UCSD-AML1 (cell line): ENCODE data around the gene ACTL8.

Experiments
- DNase-seq: peaks from one replicate; lab custom pipeline; 2025; ENCODE audit not compliant: unreplicated experiment; lab: John Stamatoyannopoulos, UW

The ACTL8 gene, protein sequence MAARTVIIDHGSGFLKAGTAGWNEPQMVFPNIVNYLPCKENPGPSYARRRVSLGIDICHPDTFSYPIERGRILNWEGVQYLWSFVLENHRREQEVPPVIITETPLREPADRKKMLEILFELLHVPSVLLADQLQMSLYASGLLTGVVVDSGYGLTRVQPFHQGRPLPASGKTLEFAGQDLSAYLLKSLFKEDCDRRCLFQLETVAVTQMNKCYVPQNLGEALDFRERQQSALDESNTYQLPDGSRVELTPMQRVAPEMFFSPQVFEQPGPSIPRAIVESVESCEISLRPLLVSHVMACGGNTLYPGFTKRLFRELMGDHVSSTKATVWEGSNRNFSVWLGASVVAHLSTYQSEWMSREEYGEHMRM

GRCh38 chr1:17755120-17755519, at the start of gene ACTL8:
ACTL8 (plus strand) TSS chr1:17755333; CDS start chr1:17823009, 67,676 bp downstream.
- no peak for DNase-seq

DNA sequence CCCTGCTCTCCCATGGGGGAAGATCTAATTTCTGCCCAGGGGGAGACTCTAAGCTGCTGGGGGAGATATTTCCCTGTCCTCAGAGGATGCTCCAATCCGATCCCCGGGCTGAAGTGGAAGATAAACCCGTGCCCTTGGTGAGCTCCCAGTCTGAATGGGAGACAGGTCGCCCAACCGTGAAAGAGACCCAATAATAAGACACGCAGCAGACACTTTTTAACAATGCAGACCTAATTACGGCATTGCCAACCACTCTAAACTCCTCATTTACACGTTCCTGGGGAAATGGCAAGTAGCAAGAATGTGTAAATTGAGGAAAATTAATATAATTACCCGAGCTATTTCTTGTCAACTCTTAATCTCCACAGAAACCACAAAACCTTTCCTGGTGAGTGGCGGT, 48.7 kb upstream of the ACTL8 start:
- DNase-seq: no peak

GRCh38 chr1:17709981-17710380, 45.2 kb upstream of the ACTL8 start:
- no peak for DNase-seq

DNA sequence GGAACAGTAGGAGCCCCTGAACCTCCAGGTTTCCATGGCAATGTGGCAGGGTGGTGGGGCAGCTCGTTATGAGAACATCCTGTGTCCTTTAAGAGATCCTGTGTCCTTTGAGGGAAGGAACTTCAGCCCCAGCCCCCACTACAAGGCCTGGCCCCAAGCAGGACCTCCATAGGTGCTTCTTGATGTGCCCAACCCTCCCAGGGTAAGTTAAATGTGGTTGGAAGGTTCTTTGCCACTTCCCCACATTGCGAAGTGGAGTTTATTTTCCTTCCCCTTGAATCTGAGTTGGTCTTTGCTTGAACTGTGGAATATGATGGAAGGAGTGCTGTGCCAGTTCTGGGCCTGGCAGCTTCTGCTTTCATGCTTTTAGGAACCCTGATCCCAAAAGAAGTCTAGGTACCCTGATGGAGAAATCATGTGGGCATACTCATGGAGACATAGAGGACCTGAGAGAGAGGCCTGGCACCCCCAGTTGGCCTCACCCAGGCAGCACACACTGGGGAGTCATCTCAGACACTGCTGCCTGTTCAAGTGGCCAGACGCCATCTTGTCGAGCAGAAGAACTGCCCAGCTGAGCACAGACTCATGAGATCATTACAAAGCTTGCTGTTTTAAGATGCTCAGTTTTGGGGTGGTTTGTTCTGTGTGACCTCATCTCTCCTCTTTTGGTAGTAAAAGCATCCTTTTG, 44.1 kb upstream of the ACTL8 start:
- DNase-seq: no peak

DNA sequence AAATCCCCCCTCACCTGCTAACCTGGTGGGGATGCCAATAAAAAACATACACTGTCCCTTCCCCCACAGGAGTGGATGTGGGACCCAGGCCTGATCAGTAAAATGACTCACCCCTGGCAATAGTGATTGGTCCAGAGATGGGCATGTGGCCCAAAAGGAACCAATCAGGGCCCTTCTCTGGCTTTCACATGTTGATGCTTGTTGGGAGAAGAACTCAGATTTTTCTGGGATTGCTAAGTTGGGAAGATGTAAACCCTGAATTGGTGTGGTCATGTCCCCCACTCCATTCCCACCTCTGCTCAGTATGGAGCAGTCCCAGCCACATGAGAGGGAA, 43.6 kb upstream of the ACTL8 start:
- no peak for DNase-seq

DNA sequence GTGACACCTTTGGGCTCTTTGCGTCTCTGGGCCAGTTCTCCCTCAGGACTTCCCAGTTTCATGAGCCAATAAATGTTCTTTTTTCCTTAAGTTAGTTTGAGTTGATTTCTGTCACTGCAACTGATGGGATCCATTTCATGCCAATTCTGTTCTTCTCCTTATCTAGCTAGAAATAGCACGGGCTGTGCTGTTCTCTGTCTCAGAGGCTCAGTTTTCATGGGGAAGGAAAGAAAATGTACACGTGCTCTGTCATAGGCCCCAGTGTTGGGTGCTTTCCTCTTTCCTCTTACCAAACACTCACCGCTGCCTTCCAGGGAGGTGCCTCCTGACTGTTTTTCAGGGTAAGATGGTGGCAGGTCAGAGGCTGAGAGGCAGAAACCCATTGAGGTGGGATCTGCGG, 43.2 kb upstream of the ACTL8 start:
- DNase-seq: no peak

DNA sequence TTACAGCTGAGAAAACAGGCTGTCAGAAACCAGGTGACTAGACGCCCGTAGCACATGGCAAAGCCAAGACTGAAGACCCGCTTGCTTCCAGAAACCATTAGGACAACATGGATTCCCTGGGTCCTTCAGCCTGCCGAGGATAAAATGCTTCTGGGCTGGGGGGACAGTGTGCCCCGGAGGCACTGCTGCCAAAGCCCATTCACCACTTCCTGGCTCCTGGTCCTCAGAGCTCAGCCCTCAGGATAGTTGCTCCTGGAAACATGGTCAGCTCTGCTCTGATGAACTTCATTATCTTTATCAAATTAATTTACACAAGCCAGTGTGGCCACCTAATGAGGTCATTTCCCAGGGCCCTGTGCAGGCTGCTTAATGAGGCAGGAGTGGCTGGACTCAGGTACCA, 41.1 kb upstream of the ACTL8 start:
- no peak for DNase-seq

GRCh38 chr1:17717594-17718535, 37.3 kb upstream of the ACTL8 start:
- DNase-seq: no peak

GRCh38 chr1:17719874-17720273, 35.3 kb upstream of the ACTL8 start:
- DNase-seq: no peak

- no peak for DNase-seq
Observed at GRCh38 chr1:17721444-17721843, 33.7 kb upstream of the ACTL8 start.

DNA sequence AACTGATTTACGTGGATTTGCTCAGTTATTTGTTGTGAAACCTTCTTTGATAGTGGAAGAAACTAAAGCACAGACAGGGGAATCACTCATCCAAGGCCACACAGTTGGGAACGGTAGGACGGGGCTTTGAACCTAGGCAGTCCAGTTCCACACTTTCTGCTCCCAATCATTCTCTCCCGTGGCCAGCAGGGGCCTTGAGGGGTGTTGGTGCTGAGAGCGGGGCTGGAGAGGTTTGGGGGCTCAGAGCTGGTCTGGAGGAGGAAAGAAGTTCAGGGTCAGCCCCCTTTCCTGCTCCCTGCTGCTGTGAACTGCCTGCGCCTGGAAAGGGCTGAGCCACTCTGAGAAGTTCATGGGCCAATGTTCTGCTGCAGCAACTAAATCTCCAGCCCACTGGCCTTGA, 31.4 kb upstream of the ACTL8 start:
- no peak for DNase-seq

- no peak for DNase-seq
Observed at GRCh38 chr1:17724150-17724549, 31.0 kb upstream of the ACTL8 start.

DNA sequence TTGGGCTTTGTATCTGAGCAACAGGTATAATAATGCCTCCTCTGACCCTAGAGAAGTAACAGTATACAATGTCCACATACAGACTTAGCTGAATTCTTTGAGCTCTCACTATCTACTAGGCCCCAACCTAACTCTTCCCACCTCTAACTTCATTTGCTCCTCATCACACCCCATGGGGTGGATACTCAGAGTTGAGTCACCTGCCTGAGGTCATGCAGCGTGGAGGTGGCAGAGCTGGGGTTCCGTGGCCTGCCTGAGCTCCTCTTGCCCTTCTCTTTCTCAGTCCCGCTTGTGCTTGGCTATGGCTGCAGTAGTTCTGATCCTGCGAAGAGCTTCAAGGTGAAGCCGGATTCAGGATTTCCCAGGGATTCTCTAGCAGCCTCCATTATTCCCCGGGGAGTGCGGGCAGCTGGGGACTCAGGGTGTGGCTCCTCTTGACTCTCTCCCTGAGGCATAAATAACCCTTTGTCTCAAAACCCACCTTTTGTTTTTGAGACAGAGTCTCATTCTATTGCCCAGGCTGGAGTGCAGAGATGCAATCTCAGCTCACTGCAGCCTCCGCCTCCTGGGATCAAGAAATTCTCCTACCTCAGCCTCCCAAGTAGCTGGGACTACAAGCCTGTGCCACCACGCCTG, 29.9 kb upstream of the ACTL8 start:
- no peak for DNase-seq

DNA sequence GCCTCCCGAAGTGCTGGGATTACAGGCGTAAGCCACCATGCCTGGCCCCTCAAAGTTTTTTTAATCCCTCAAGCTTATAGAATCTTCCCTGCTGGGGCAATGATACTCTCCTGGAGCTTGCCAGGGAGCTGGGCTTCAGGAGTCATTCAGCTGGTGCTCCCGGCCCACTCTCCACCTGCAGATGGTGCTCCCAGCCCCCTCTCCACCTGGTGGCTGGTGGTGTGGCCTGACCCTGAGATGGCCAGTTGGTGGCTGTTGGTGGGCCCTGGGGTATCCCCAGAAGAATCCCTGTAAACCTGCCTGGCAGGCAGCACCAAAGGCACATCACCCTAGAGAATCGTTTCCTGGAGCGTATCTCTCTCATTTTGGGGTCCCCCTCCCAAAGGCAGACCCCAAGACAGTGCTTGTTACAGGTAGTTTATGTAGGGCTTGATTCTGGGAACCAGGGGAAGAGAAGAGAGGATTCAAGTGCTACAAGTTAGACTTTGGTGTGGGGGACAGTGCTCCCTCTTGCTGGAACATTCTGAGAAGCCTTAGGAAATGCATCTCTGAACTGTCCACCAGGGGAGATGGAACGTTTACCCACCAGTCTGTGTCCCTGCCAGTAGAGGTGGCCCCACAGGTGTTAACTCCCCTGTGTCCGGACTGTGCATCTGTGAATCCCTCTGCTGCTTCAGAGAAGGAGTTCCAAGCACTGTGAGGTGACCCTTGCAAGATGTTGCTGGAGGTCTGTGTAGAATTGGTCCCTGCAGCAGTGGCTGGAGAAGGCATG, 29.1 kb upstream of the ACTL8 start:
- no peak for DNase-seq

- DNase-seq: no peak
Observed at GRCh38 chr1:17728123-17728712, 26.9 kb upstream of the ACTL8 start.

DNA sequence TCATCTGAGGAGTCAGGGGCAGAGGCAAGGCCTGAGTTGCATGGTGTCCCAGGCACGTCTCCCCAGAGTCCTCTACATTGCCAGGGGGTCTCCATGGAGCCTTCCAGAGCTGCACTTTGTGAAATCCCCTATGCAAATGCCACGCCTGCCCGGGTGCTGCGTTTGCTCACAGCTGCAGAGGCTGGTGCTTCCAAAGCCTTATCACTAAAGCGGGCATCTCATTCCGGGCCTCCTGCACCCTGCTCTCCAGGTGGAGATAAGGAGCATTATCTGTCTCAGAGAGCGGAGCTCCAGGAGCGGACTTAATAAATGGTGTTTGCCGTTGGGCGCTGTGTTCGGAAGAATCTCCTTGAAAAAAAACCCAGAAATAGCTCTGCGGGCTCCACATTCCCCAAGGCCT, 25.9 kb upstream of the ACTL8 start:
- DNase-seq: no peak

DNA sequence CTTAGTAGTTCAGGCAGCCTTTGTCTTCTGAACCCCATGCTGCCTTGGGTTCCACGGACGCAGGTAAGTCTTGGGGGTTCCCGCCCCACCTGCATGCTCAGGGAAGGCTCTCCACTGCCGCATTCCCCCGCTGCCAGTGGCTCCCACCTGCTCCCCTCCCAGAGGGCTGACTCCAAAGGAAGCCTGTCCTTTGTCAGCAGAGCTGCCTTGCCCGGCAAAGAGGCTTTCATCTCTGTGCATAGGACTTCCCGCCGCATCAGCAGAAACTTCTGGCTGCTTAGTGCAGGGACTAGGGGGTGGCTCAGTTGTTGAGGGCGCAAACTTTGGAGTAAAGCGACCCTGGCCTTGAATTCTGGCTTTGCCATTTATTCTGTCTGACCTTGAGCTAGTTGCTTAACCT, 25.2 kb upstream of the ACTL8 start:
- no peak for DNase-seq

GRCh38 chr1:17731460-17731859, 23.7 kb upstream of the ACTL8 start:
- DNase-seq: no peak

- DNase-seq: no peak
Observed at GRCh38 chr1:17732475-17732874, 22.7 kb upstream of the ACTL8 start.

DNA sequence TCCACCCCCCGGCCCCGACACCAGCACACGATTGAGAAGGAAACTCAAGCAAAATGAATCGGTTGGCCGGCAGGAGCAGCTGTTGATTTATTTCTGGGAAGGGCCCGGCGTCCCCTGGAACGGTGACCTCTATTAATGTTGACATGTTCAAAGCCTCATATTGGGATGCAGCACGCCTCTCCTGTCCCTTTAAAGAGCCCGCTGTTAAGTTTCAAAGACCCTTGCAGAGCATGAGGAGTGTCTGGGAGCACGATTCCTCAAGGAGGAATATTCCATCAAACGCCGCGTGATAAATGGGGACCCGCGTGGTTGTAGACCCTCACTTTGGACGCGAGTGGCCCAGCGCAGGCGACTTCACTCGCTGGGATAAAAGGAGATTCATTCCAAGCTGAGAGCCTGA, 21.5 kb upstream of the ACTL8 start:
- DNase-seq: no peak
